Measurements from ENCODE around the gene RET.
"Not testable (repeated sequence)": the region's sequence is repeated elsewhere in the genome, so short reads cannot be mapped to it uniquely, and the experiment has no call there.

RET gene

GRCh38 chr10:43134126-43134905 lies 57.4 kb downstream of the RET start:
- DNase-seq (ENCODE audit: low read depth in 2 of 2) = no peak

- no peak for DNase-seq (ENCODE audit: low read depth in 2 of 2)
Observed at GRCh38 chr10:43135064-43135463, 58.2 kb downstream of the RET start.

- no peak for DNase-seq (ENCODE audit: low read depth in 2 of 2)
Observed at GRCh38 chr10:43135656-43136055, 58.8 kb downstream of the RET start.

GRCh38 chr10:43136432-43136831 lies 59.6 kb downstream of the RET start:
- no peak for DNase-seq (ENCODE audit: low read depth in 2 of 2)

GRCh38 chr10:43136995-43137716 lies 60.3 kb downstream of the RET start:
- no peak for DNase-seq (ENCODE audit: low read depth in 2 of 2)

- DNase-seq (ENCODE audit: low read depth in 2 of 2) = peak; percentile 17 to 32
Observed at GRCh38 chr10:43137717-43138020, 60.8 kb downstream of the RET start.

GRCh38 chr10:43138021-43138756 lies 61.3 kb downstream of the RET start, which contains the start of gene CSGALNACT2:
Gene CSGALNACT2, plus strand, starts transcription at chr10:43138445. Its CDS starts 16,705 bp downstream, at chr10:43155150.
- peak; percentile 77 to 87 for DNase-seq (ENCODE audit: low read depth in 2 of 2)

- DNase-seq (ENCODE audit: low read depth in 2 of 2) = peak; percentile 23 to 36
Observed at GRCh38 chr10:43138757-43139241, 61.9 kb downstream of the RET start.

- no peak for DNase-seq (ENCODE audit: low read depth in 2 of 2)
Observed at GRCh38 chr10:43141421-43141820, 64.6 kb downstream of the RET start.

GRCh38 chr10:43145311-43145710 lies 68.4 kb downstream of the RET start:
- no peak for DNase-seq (ENCODE audit: low read depth in 2 of 2)

GRCh38 chr10:43145936-43146335 lies 69.1 kb downstream of the RET start:
- DNase-seq (ENCODE audit: low read depth in 2 of 2) = not testable (repeated sequence)

GRCh38 chr10:43151371-43151770 lies 74.5 kb downstream of the RET start:
- no peak for DNase-seq (ENCODE audit: low read depth in 2 of 2)

- DNase-seq (ENCODE audit: low read depth in 2 of 2) = no peak
Observed at GRCh38 chr10:43153901-43154300, 77.0 kb downstream of the RET start.

GRCh38 chr10:43155221-43155620 lies 78.4 kb downstream of the RET start:
- no peak for DNase-seq (ENCODE audit: low read depth in 2 of 2)

- DNase-seq (ENCODE audit: low read depth in 2 of 2) = no peak
Observed at GRCh38 chr10:43155741-43156140, 78.9 kb downstream of the RET start.

- no peak for DNase-seq (ENCODE audit: low read depth in 2 of 2)
Observed at GRCh38 chr10:43156590-43157341, 79.9 kb downstream of the RET start.

- no peak for DNase-seq (ENCODE audit: low read depth in 2 of 2)
Observed at GRCh38 chr10:43158636-43159035, 81.8 kb downstream of the RET start.

- peak in 1 of 2 donors; percentile 18 for DNase-seq (ENCODE audit: low read depth in 2 of 2)
Observed at GRCh38 chr10:43160046-43160920, 83.4 kb downstream of the RET start.

- no peak for DNase-seq (ENCODE audit: low read depth in 2 of 2)
Observed at GRCh38 chr10:43160921-43161255, 84.0 kb downstream of the RET start.

GRCh38 chr10:43162604-43163003 lies 85.7 kb downstream of the RET start:
- DNase-seq (ENCODE audit: low read depth in 2 of 2) = no peak

Data from stimulated activated CD8-positive, alpha-beta memory T cell treated with anti-CD3 and anti-CD28 coated beads, Interleukin-2, amount 100 ng/mL, for 48 hours (primary cell).